ENCODE data around the gene CREG1. TPM values are rescaled to one million over a fixed set of nuclear protein-coding genes. Genes with fewer than 3 reads are reported as not detected.

Gene CREG1
- total RNA-seq, 4 donors from 2014 or later, result 55.4 to 115 (median 97.5) TPM

GRCh38 chr1:167542109-167543032, 11.2 kb downstream of the CREG1 start:
- Histone ChIP-seq H3K27me3 (no peaks in the 10 kb centered on the region), H3K27ac (no peak overlapping the region), H3K4me1 (peaks cover 0 to 20% (median 0%) of the 10 kb centered on the region in 4 donors), H3K36me3 (peaks cover 0 to 7% (median 0%) of the 10 kb centered on the region in 4 donors), H3K4me3 (no peak overlapping the region), H3K9me3 (no peaks in the 10 kb centered on the region)
- TF ChIP-seq CTCF (IDR thresholded peaks at IDR 0.05), result no peak
- in situ Hi-C loops (cut with MboI; ENCODE audit: low pct_ligation_motif_present in 1 of 4, low pct_unique_long_range_greater_than_20kb in 1 of 4, low sequenced_read_pairs in 3 of 4) (loop anchor here in 3 of 4 donors (25.0 kb wide), 4 partner anchors 130 to 655 kb away; partner anchors contain the start of gene TADA1 (in 1 of the 3)), intact Hi-C loops (cut with DNase I; ENCODE audit: low total_unique reads) (no loop called here)
- DNase-seq, result no peak
- WGBS, 2 donors (ENCODE audit: low coverage in 1 of 2), result 55 to 79% methylated on average over 4 to 12 of the region's 12 CpGs

- Histone ChIP-seq H3K27ac (no peak overlapping the region), H3K27me3 (no peaks in the 10 kb centered on the region), H3K36me3 (peaks cover 0 to 7% (median 0%) of the 10 kb centered on the region in 4 donors), H3K4me3 (no peak overlapping the region), H3K4me1 (peaks cover 0 to 20% (median 0%) of the 10 kb centered on the region in 4 donors), H3K9me3 (no peaks in the 10 kb centered on the region)
- intact Hi-C loops (cut with DNase I; ENCODE audit: low total_unique reads) (no loop called here), in situ Hi-C loops (cut with MboI; ENCODE audit: low pct_ligation_motif_present in 1 of 4, low pct_unique_long_range_greater_than_20kb in 1 of 4, low sequenced_read_pairs in 3 of 4) (loop anchor here in 3 of 4 donors (25.0 kb wide), 4 partner anchors 129 to 654 kb away; partner anchors contain the start of gene TADA1 (in 1 of the 3))
- DNase-seq, result no peak
- TF ChIP-seq POLR2AphosphoS5 (IDR thresholded peaks at IDR 0.05) (no peak), EP300 (IDR thresholded peaks at IDR 0.05; ENCODE audit: low read depth) (no peak), CTCF (IDR thresholded peaks at IDR 0.05) (no peak), POLR2A (IDR thresholded peaks at IDR 0.05) (no peak)
- 21 to 27% methylated on average over 1 of the region's 1 CpG for WGBS, 2 donors (ENCODE audit: low coverage in 1 of 2)
These were observed 12.0 kb downstream of the CREG1 start for GRCh38 chr1:167541610-167542009.

GRCh38 chr1:167541003-167541402, 12.6 kb downstream of the CREG1 start:
- intact Hi-C loops (cut with DNase I; ENCODE audit: low total_unique reads), result no loop called here
- Histone ChIP-seq H3K27me3 (no peaks in the 10 kb centered on the region), H3K27ac (no peak overlapping the region), H3K36me3 (peaks cover 0 to 7% (median 0%) of the 10 kb centered on the region in 4 donors), H3K4me1 (peaks cover 0 to 20% (median 0%) of the 10 kb centered on the region in 4 donors), H3K4me3 (no peak overlapping the region), H3K9me3 (no peaks in the 10 kb centered on the region)
- DNase-seq, result no peak
- no peak for TF ChIP-seq POLR2A (IDR thresholded peaks at IDR 0.05)
- TF ChIP-seq CTCF (IDR thresholded peaks at IDR 0.05), result no peak
- TF ChIP-seq EP300 (IDR thresholded peaks at IDR 0.05; ENCODE audit: low read depth), result no peak
- TF ChIP-seq POLR2AphosphoS5 (IDR thresholded peaks at IDR 0.05), result no peak
- in situ Hi-C loops (cut with MboI; ENCODE audit: low pct_ligation_motif_present in 1 of 4, low pct_unique_long_range_greater_than_20kb in 1 of 4, low sequenced_read_pairs in 3 of 4), result loop anchor here in 3 of 4 donors (25.0 kb wide), 4 partner anchors 129 to 654 kb away; partner anchors contain the start of gene TADA1 (in 1 of the 3)

- Histone ChIP-seq H3K27ac (no peak overlapping the region), H3K27me3 (no peaks in the 10 kb centered on the region), H3K4me3 (no peak overlapping the region), H3K4me1 (peaks cover 0 to 6% (median 0%) of the 10 kb centered on the region in 4 donors), H3K36me3 (no peaks in the 10 kb centered on the region), H3K9me3 (no peaks in the 10 kb centered on the region)
- WGBS, 2 donors (ENCODE audit: low coverage in 1 of 2), result 47 to 77% methylated on average over 3 to 5 of the region's 5 CpGs
- no peak for DNase-seq
- intact Hi-C loops (cut with DNase I; ENCODE audit: low total_unique reads) (loop anchor here (10.0 kb wide), 2 partner anchors 274 to 474 kb away; no protein-coding TSS in a partner anchor), in situ Hi-C loops (cut with MboI; ENCODE audit: low pct_ligation_motif_present in 1 of 4, low pct_unique_long_range_greater_than_20kb in 1 of 4, low sequenced_read_pairs in 3 of 4) (loop anchor here (10.0 to 25.0 kb wide), 7 partner anchors 126 to 651 kb away; partner anchors contain the start of gene TADA1 (in 1 of the 4))
- TF ChIP-seq EP300 (IDR thresholded peaks at IDR 0.05; ENCODE audit: low read depth) (no peak), POLR2AphosphoS5 (IDR thresholded peaks at IDR 0.05) (no peak), CTCF (IDR thresholded peaks at IDR 0.05) (no peak), POLR2A (IDR thresholded peaks at IDR 0.05) (no peak)
These were observed 14.9 kb downstream of the CREG1 start for GRCh38 chr1:167538657-167539056.
